Stimulated activated CD8-positive, alpha-beta memory T cell treated with anti-CD3 and anti-CD28 coated beads, Interleukin-15, amount 100 ng/mL, for 1 hour (primary cell): ENCODE results near the gene SDE2.
"Not testable (repeated sequence)": the region's sequence is repeated elsewhere in the genome, so short reads cannot be mapped to it uniquely, and the experiment has no call there.

Source experiments
- DNase-seq: peaks from one replicate; pipeline ENCODE4 v3.0.0-alpha.2; 2020; ENCODE audit warnings: low read depth

Gene SDE2

GRCh38 chr1:226006686-226007085, 7.5 kb upstream of the SDE2 start:
- no peak for DNase-seq

GRCh38 chr1:226004396-226004795, 5.3 kb upstream of the SDE2 start:
- no peak for DNase-seq

GRCh38 chr1:226003502-226004170, 4.5 kb upstream of the SDE2 start:
- DNase-seq, result no peak

GRCh38 chr1:226002667-226003501, 3.7 kb upstream of the SDE2 start:
- no peak for DNase-seq

GRCh38 chr1:226001963-226002666, 3.0 kb upstream of the SDE2 start:
- no peak for DNase-seq

- no peak for DNase-seq
Observed at GRCh38 chr1:226001088-226001487, 1.9 kb upstream of the SDE2 start.

GRCh38 chr1:226000493-226001081, 1.4 kb upstream of the SDE2 start:
- DNase-seq, result not testable (repeated sequence)

- DNase-seq, result no peak
Observed at GRCh38 chr1:225999912-226000337, 782 bp upstream of the SDE2 start.

GRCh38 chr1:225998560-225999226, 450 bp downstream of the SDE2 start:
- no peak for DNase-seq

- DNase-seq, result no peak
Observed at GRCh38 chr1:225996946-225997545, 2.1 kb downstream of the SDE2 start.

GRCh38 chr1:225995919-225996864, 3.0 kb downstream of the SDE2 start:
- no peak for DNase-seq

GRCh38 chr1:225990705-225991464, 8.3 kb downstream of the SDE2 start:
- no peak for DNase-seq

- DNase-seq, result no peak
Observed at GRCh38 chr1:225987491-225988316, 11.4 kb downstream of the SDE2 start.

GRCh38 chr1:225981714-225982113, 17.4 kb downstream of the SDE2 start:
- DNase-seq, result no peak

- DNase-seq, result no peak
Observed at GRCh38 chr1:225980005-225980836, 18.9 kb downstream of the SDE2 start.

- DNase-seq, result no peak
Observed at GRCh38 chr1:225979421-225979820, 19.7 kb downstream of the SDE2 start.

- DNase-seq, result no peak
Observed at GRCh38 chr1:225977937-225978748, 21.0 kb downstream of the SDE2 start.
